OCI-LY7 (cell line): ENCODE data around the gene VPS26A. TPM values are rescaled to one million over a fixed set of nuclear protein-coding genes. Genes with fewer than 3 reads are reported as not detected.

Experiments
- BruUV-seq: library from RNA; stranded (reverse); fragments of 400-500 nt; replicated peaks from 2 replicates; lab custom pipeline; 2021; lab: Mats Ljungman, UMichigan
- CTCF ChIA-PET: fragments of 300-600 bp; sonication (Branson Sonifier 250); formaldehyde crosslinking; loops from one replicate; lab custom pipeline; 2022; ENCODE audit warnings: antibody characterized with exemption; ENCODE audit not compliant: unreplicated experiment; lab: Charles Lee
- POLR2A ChIA-PET: fragments of 300-600 bp; sonication (Branson Sonifier 250); formaldehyde crosslinking; loops from one replicate; lab custom pipeline; 2022; ENCODE audit warnings: antibody characterized with exemption; lab: Charles Lee
- DNase-seq: peaks from one replicate; pipeline ENCODE4 v3.0.0-alpha.2; 2015; ENCODE audit warnings: low spot score
- H2AFZ ChIP-seq: fragments of 200-600 bp; sonication (generic), shearing (Covaris generic); 2 replicates; pipeline ENCODE4 v1.6.1; 2014; ENCODE audit warnings: mild to moderate bottlenecking, antibody characterized with exemption, low read length, moderate library complexity
- H3K27ac ChIP-seq: fragments of 200-600 bp; sonication (generic); 2 replicates; pipeline ENCODE4 v1.5.1; 2014; ENCODE audit warnings: mixed run types, low read depth, mild to moderate bottlenecking, moderate library complexity, low read length, inconsistent platforms; ENCODE audit not compliant: poor library complexity, severe bottlenecking
- H3K36me3 ChIP-seq: fragments of 200-600 bp; sonication (generic); 2 replicates; pipeline ENCODE4 v1.6.1; 2014; ENCODE audit warnings: mild to moderate bottlenecking, antibody characterized with exemption, low read length, moderate library complexity, mixed read lengths; ENCODE audit not compliant: insufficient read depth
- H3K4me1 ChIP-seq: fragments of 200-600 bp; sonication (generic); 2 replicates; pipeline ENCODE4 v1.5.1; 2014; ENCODE audit warnings: mild to moderate bottlenecking, low read length; ENCODE audit not compliant: insufficient read depth, poor library complexity, severe bottlenecking
- H3K4me2 ChIP-seq: fragments of 200-600 bp; sonication (generic); 2 replicates; pipeline ENCODE4 v1.6.1; 2014; ENCODE audit warnings: mild to moderate bottlenecking, low read length
- H3K4me3 ChIP-seq: fragments of 200-600 bp; sonication (generic); 2 replicates; pipeline ENCODE4 v1.5.1; 2014; ENCODE audit warnings: mild to moderate bottlenecking, low read depth, low read length; ENCODE audit not compliant: poor library complexity, severe bottlenecking
- H3K79me2 ChIP-seq: fragments of 200-600 bp; sonication (generic); 2 replicates; pipeline ENCODE4 v1.6.1; 2016; ENCODE audit warnings: low read depth, mild to moderate bottlenecking, low read length, moderate library complexity, mixed read lengths; ENCODE audit not compliant: insufficient read depth
- H3K9me2 ChIP-seq: fragments of 200-600 bp; sonication (generic); 2 replicates; pipeline ENCODE4 v1.6.1; 2016; ENCODE audit warnings: mild to moderate bottlenecking, low read length, mixed read lengths; ENCODE audit not compliant: insufficient read depth
- H3K9me3 ChIP-seq: fragments of 200-600 bp; sonication (generic); 2 replicates; pipeline ENCODE4 v1.6.1; 2014; ENCODE audit warnings: mild to moderate bottlenecking, mixed run types, low read length, mixed read lengths
- H4K20me1 ChIP-seq: fragments of 200-600 bp; sonication (generic); 2 replicates; pipeline ENCODE4 v1.6.1; 2014; ENCODE audit warnings: mild to moderate bottlenecking, antibody characterized with exemption, low read length, moderate library complexity, mixed read lengths; ENCODE audit not compliant: insufficient read depth
- CTCF ChIP-seq: fragments of 200-600 bp; sonication (generic); conservative IDR thresholded peaks from 2 replicates; pipeline ENCODE4 v1.5.1; 2014; ENCODE audit warnings: mild to moderate bottlenecking, antibody characterized with exemption, low read length, moderate library complexity, mixed read lengths
- EZH2phosphoT487 ChIP-seq: fragments of 200-600 bp; sonication (generic); IDR thresholded peaks from 2 replicates; pipeline ENCODE4 v1.6.1; 2018; ENCODE audit warnings: low read depth, borderline replicate concordance, mild to moderate bottlenecking, mixed run types, antibody characterized with exemption, low read length, moderate library complexity, mixed read lengths
- intact Hi-C: fragments of 100-400 bp; cut with micrococcal nuclease; formaldehyde crosslinking; loops from one replicate; pipeline ENCODE4 v1.10.0; 2022; ENCODE audit not compliant: unreplicated experiment
- total RNA-seq, 2 experiments: library from RNA; depleted of rRNA in 1 of 2; stranded (reverse); fragments of >200 nt in 1 of 2; shearing (Covaris generic) in 1 of 2; gene quantifications; 2 replicates each; pipeline ENCODE4 v1.2.3, GENCODE V29; 2014 to 2022

VPS26A gene
- total RNA-seq, 2 experiments from 2014 or later: 10.0 to 41.7 TPM

GRCh38 chr10:69086001-69086509, 37.9 kb upstream of the VPS26A start:
- no peaks in the 10 kb centered on the region; the same call in 1 of the 2 replicates for H3K79me2 ChIP-seq
- ChIA-PET CTCF (no interaction called here), POLR2A (interaction anchor here (0.6 to 1.3 kb wide), 3 partner anchors 20 to 272 kb away, joined by 3 to 5 read pairs (median 4); no protein-coding TSS in a partner anchor)
- H3K9me3 ChIP-seq: no peaks in the 10 kb centered on the region
- DNase-seq: no peak
- no peak overlapping the region for H3K27ac ChIP-seq
- H3K4me1 ChIP-seq: peaks cover 19% of the 10 kb centered on the region
- no peaks in the 10 kb centered on the region for H4K20me1 ChIP-seq
- peak overlapping the region; percentile 79 for H2AFZ ChIP-seq
- TF ChIP-seq CTCF (no peak), EZH2phosphoT487 (no peak)
- H3K9me2 ChIP-seq: no peaks in the 10 kb centered on the region
- BruUV-seq: no TSS peak
- H3K36me3 ChIP-seq: no peaks in the 10 kb centered on the region
- H3K4me2 ChIP-seq: peak overlapping the region; percentile 22; the same call in 1 of the 2 replicates
- H3K4me3 ChIP-seq: peak overlapping the region; percentile 2
- intact Hi-C loops: no loop called here

- H3K9me2 ChIP-seq: no peaks in the 10 kb centered on the region
- no peaks in the 10 kb centered on the region for H4K20me1 ChIP-seq
- H2AFZ ChIP-seq: peak within 1 kb of the TSS; percentile 100
- CTCF ChIA-PET: no interaction called here
- peak within 1 kb of the TSS; percentile 89 for H3K4me2 ChIP-seq
- POLR2A ChIA-PET: interaction anchor here (0.6 to 1.2 kb wide), 12 partner anchors 14 to 856 kb away, joined by 3 to 5 read pairs (median 3); no protein-coding TSS in a partner anchor
- H3K79me2 ChIP-seq: peaks cover 1% of the 10 kb centered on the region; the same call in 1 of the 2 replicates
- no peaks in the 10 kb centered on the region for H3K36me3 ChIP-seq
- intact Hi-C loops: no loop called here
- peak within 1 kb of the TSS; percentile 68 for H3K4me3 ChIP-seq
- TF ChIP-seq EZH2phosphoT487: no peak
- TF ChIP-seq CTCF: no peak
- peak; percentile 75 for DNase-seq
- peak within 1 kb of the TSS; percentile 15 for H3K27ac ChIP-seq
- H3K4me1 ChIP-seq: peaks cover 21% of the 10 kb centered on the region
- no TSS peak for BruUV-seq
- H3K9me3 ChIP-seq: no peaks in the 10 kb centered on the region
Observed at GRCh38 chr10:69087590-69088470, 36.1 kb upstream of the VPS26A start, which contains the start of gene SRGN. TSS of gene SRGN (plus strand) at chr10:69088103. CDS start at chr10:69088158, 55 bp downstream.
